Ascending aorta (tissue), 2 donors: Measurements from ENCODE around the gene NUFIP2. TPM values are rescaled to one million over a fixed set of nuclear protein-coding genes. Genes with fewer than 3 reads are reported as not detected.

Experiments used
- DNase-seq, 2 donors: peaks; one replicate each; pipeline ENCODE4 v3.0.0-alpha.2; 2019; ENCODE audit warnings: low spot score in 2 of 2
- H3K27ac ChIP-seq, 2 donors: fragments of 200-600 bp; sonication (generic); one replicate each; pipeline ENCODE4 v1.5.1; 2016 to 2017; ENCODE audit warnings: mild to moderate bottlenecking in 1 of 2
- H3K27me3 ChIP-seq: fragments of 200-600 bp; sonication (generic); one replicate; pipeline ENCODE4 v1.5.1; 2017
- H3K36me3 ChIP-seq, 2 donors: fragments of 200-600 bp; sonication (generic); one replicate each; pipeline ENCODE4 v1.5.1; 2016
- H3K4me1 ChIP-seq, 2 donors: fragments of 200-600 bp; sonication (generic); one replicate each; pipeline ENCODE4 v1.5.1; 2016 to 2017; ENCODE audit warnings: mild to moderate bottlenecking in 1 of 2
- H3K4me3 ChIP-seq, 2 donors: fragments of 200-600 bp; sonication (generic); one replicate each; pipeline ENCODE4 v1.5.1; 2016 to 2017; ENCODE audit warnings: mild to moderate bottlenecking in 1 of 2
- H3K9me3 ChIP-seq, 2 donors: fragments of 200-600 bp; sonication (generic); one replicate each; pipeline ENCODE4 v1.5.1; 2016
- intact Hi-C: fragments of 100-400 bp; cut with DNase I; formaldehyde crosslinking; loops from one replicate; pipeline ENCODE4 v1.15.1; 2023
- total RNA-seq: library from RNA; depleted of rRNA; stranded (reverse); fragments of >200 nt; gene quantifications from one replicate; pipeline ENCODE4 v1.1.0, GENCODE V29; 2016
- TF ChIP-seq, protein P1 (sequence below), 3 experiments: fragments of 200-600 bp in 2 of 3; fragments of 450-650 bp in 1 of 3; sonication (generic) in 2 of 3; IDR thresholded peaks; one replicate each; pipeline ENCODE4 v1.5.1; 2016 to 2019; ENCODE audit warnings: antibody characterized with exemption in 3 of 3, mild to moderate bottlenecking in 1 of 3, moderate library complexity in 1 of 3

NUFIP2 gene
- total RNA-seq, 1 donor from 2014 or later, result 11.0 TPM

- Histone ChIP-seq H3K36me3 (no peaks in the 10 kb centered on the region), H3K27me3 (no peaks in the 10 kb centered on the region), H3K4me1 (peaks cover 4 to 10% of the 10 kb centered on the region in 2 donors), H3K27ac (no peak overlapping the region), H3K4me3 (no peak overlapping the region), H3K9me3 (no peaks in the 10 kb centered on the region)
- TF ChIP-seq, protein P1, sequence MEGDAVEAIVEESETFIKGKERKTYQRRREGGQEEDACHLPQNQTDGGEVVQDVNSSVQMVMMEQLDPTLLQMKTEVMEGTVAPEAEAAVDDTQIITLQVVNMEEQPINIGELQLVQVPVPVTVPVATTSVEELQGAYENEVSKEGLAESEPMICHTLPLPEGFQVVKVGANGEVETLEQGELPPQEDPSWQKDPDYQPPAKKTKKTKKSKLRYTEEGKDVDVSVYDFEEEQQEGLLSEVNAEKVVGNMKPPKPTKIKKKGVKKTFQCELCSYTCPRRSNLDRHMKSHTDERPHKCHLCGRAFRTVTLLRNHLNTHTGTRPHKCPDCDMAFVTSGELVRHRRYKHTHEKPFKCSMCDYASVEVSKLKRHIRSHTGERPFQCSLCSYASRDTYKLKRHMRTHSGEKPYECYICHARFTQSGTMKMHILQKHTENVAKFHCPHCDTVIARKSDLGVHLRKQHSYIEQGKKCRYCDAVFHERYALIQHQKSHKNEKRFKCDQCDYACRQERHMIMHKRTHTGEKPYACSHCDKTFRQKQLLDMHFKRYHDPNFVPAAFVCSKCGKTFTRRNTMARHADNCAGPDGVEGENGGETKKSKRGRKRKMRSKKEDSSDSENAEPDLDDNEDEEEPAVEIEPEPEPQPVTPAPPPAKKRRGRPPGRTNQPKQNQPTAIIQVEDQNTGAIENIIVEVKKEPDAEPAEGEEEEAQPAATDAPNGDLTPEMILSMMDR (IDR thresholded peaks at IDR 0.05), result no peak
- no peak for DNase-seq
- intact Hi-C loops, result no loop called here
Observed at GRCh38 chr17:29207975-29208374, 86.0 kb downstream of the NUFIP2 start.

Other genes starting within 250 kb of the NUFIP2 start
- gene MYO18A, start 113.8 kb downstream of the NUFIP2 start, total RNA-seq, result 185 TPM
- not detected for gene CRYBA1, start 47.3 kb downstream of the NUFIP2 start, total RNA-seq
- gene TAOK1, start 96.2 kb upstream of the NUFIP2 start, total RNA-seq, result 20.8 TPM